Activated CD4-positive, alpha-beta T cell treated with anti-CD3 and anti-CD28 coated beads for 36 hours (primary cell): Measurements from ENCODE around the gene XRCC1. TPM values are rescaled to one million over a fixed set of nuclear protein-coding genes. Genes with fewer than 3 reads are reported as not detected.

Experiments
- ATAC-seq: fragments of 200-7000 bp; cut with Tn5 transposase; one replicate; pipeline ENCODE4 v1.10.0; 2021; ENCODE audit warnings: mild to moderate bottlenecking, moderate library complexity
- CTCF ChIA-PET: fragments of 350-600 bp; sonication (Branson Sonifier 250); formaldehyde crosslinking; loops from one replicate; lab custom pipeline; 2021; ENCODE audit warnings: antibody characterized with exemption; lab: Charles Lee
- POLR2A ChIA-PET: fragments of 350-600 bp; sonication (Branson Sonifier 250); formaldehyde crosslinking; loops from one replicate; lab custom pipeline; 2021; ENCODE audit warnings: antibody characterized with exemption, inconsistent platforms; lab: Charles Lee
- DNase-seq: peaks from one replicate; pipeline ENCODE4 v3.0.0-alpha.2; 2020
- H3K27ac Mint-ChIP-seq: one replicate; pipeline ENCODE4 v1.8.0; 2021; ENCODE audit warnings: mixed read lengths
- H3K27me3 Mint-ChIP-seq: one replicate; pipeline ENCODE4 v1.8.0; 2021; ENCODE audit warnings: mixed read lengths
- H3K36me3 Mint-ChIP-seq: one replicate; pipeline ENCODE4 v1.8.0; 2021; ENCODE audit warnings: low read depth, mixed read lengths
- H3K4me1 Mint-ChIP-seq: one replicate; pipeline ENCODE4 v1.8.0; 2021; ENCODE audit warnings: mixed read lengths
- H3K4me3 Mint-ChIP-seq: one replicate; pipeline ENCODE4 v1.8.0; 2021; ENCODE audit warnings: mild to moderate bottlenecking, moderate library complexity, mixed read lengths
- H3K9me3 Mint-ChIP-seq: one replicate; pipeline ENCODE4 v1.8.0; 2021; ENCODE audit warnings: low read depth, mixed read lengths
- intact Hi-C, 2 experiments: fragments of 100-400 bp; cut with DNase I in 1 of 2; cut with micrococcal nuclease in 1 of 2; formaldehyde crosslinking; loops; one replicate each; pipeline versions ENCODE4 v1.14.2 to v1.15.1; 2022 to 2024; cut with DNase I, micrococcal nuclease
- total RNA-seq, 2 experiments: library from RNA; stranded (reverse); gene quantifications; one replicate each; pipeline ENCODE4 v1.2.3, GENCODE V29; 2021

XRCC1 gene
- total RNA-seq = 10 to 100 TPM; 31.6 to 40.0 TPM

- DNase-seq = peak; percentile 99
- intact Hi-C loops = loop anchor here (1.0 to 2.0 kb wide), 9 partner anchors 13 to 179 kb away; partner anchors contain the start of genes IRGQ (in 2 of the 2), ZNF428 (in 2 of the 2), ZNF576 (in 2 of the 2) and PHLDB3 (in 1 of the 2)
- H3K27ac Mint-ChIP-seq = peak within 1 kb of the TSS; percentile 94
- POLR2A ChIA-PET = interaction anchor here (0.6 to 1.8 kb wide), 4 partner anchors 21 to 85 kb away, joined by 3 to 9 read pairs (median 5); partner anchors contain the start of genes IRGQ and ZNF576
- H3K9me3 Mint-ChIP-seq = no peaks in the 10 kb centered on the region
- CTCF ChIA-PET = interaction anchor here (0.7 to 3.5 kb wide), 7 partner anchors 19 to 128 kb away, joined by 3 to 33 read pairs (median 5); partner anchors contain the start of genes IRGQ and ZNF576
- peak within 1 kb of the TSS; percentile 87 for H3K4me3 Mint-ChIP-seq
- H3K4me1 Mint-ChIP-seq = peaks cover 41% of the 10 kb centered on the region
- no peaks in the 10 kb centered on the region for H3K27me3 Mint-ChIP-seq
- ATAC-seq = peak; percentile 99
- H3K36me3 Mint-ChIP-seq = peaks cover 2% of the 10 kb centered on the region
Observed at GRCh38 chr19:43575156-43575950, at the start of gene XRCC1, which contains the start of gene PINLYP. Gene XRCC1, minus strand, starts transcription at chr19:43575527. Its CDS starts 69 bp downstream, at chr19:43575458. Gene PINLYP, plus strand, starts transcription at chr19:43575801. Its CDS starts 1,391 bp downstream, at chr19:43577192.

GRCh38 chr19:43624933-43625332, 49.6 kb upstream of the XRCC1 start:
- intact Hi-C loops = loop anchor here (1.0 to 2.0 kb wide), 3 partner anchors 14 to 43 kb away; partner anchors contain the start of gene CADM4 (in 2 of the 2)
- Mint-ChIP-seq H3K4me1 (peaks cover 23% of the 10 kb centered on the region), H3K9me3 (no peaks in the 10 kb centered on the region), H3K36me3 (no peaks in the 10 kb centered on the region), H3K27ac (no peak overlapping the region), H3K4me3 (no peak overlapping the region), H3K27me3 (peaks cover 6% of the 10 kb centered on the region)
- peak; percentile 96 for DNase-seq
- ChIA-PET POLR2A (no interaction called here), CTCF (interaction anchor here (0.8 kb wide), 1 partner anchor 13 kb away, joined by 5 read pairs; no protein-coding TSS in a partner anchor)
- peak; percentile 90 for ATAC-seq

- Mint-ChIP-seq H3K4me3 (no peak overlapping the region), H3K36me3 (no peaks in the 10 kb centered on the region), H3K27ac (no peak overlapping the region), H3K9me3 (no peaks in the 10 kb centered on the region), H3K27me3 (peaks cover 6% of the 10 kb centered on the region), H3K4me1 (peaks cover 24% of the 10 kb centered on the region)
- ChIA-PET CTCF (interaction anchor here (0.6 to 0.9 kb wide), 3 partner anchors 69 to 105 kb away, joined by 3 to 4 read pairs (median 3); no protein-coding TSS in a partner anchor), POLR2A (no interaction called here)
- peak; percentile 56 for DNase-seq
- no peak for ATAC-seq
- intact Hi-C loops = loop anchor here (1.0 to 2.0 kb wide), 2 partner anchors 15 kb away; partner anchors contain the start of gene CADM4 (in 2 of the 2)
Observed at GRCh38 chr19:43623889-43624670, 48.8 kb upstream of the XRCC1 start.

GRCh38 chr19:43622956-43623355, 47.6 kb upstream of the XRCC1 start:
- CTCF ChIA-PET = no interaction called here
- intact Hi-C loops = no loop called here
- H3K4me3 Mint-ChIP-seq = no peak overlapping the region

GRCh38 chr19:43622070-43622469, 46.7 kb upstream of the XRCC1 start:
- no peaks in the 10 kb centered on the region for H3K9me3 Mint-ChIP-seq
- H3K27ac Mint-ChIP-seq = no peak overlapping the region

More at GRCh38 chr19:43622956-43623355, 47.6 kb upstream of the XRCC1 start:
- no peak overlapping the region for H3K27ac Mint-ChIP-seq
- H3K9me3 Mint-ChIP-seq = no peaks in the 10 kb centered on the region
- ATAC-seq (no peak), DNase-seq (no peak)
- no peaks in the 10 kb centered on the region for H3K36me3 Mint-ChIP-seq
- POLR2A ChIA-PET = no interaction called here
- peaks cover 6% of the 10 kb centered on the region for H3K27me3 Mint-ChIP-seq
- H3K4me1 Mint-ChIP-seq = peaks cover 24% of the 10 kb centered on the region

GRCh38 chr19:43620061-43621001, 45.0 kb upstream of the XRCC1 start:
- Mint-ChIP-seq H3K27ac (peak overlapping the region; percentile 99), H3K36me3 (no peaks in the 10 kb centered on the region), H3K4me3 (peak overlapping the region; percentile 94), H3K27me3 (no peaks in the 10 kb centered on the region), H3K9me3 (no peaks in the 10 kb centered on the region), H3K4me1 (peaks cover 24% of the 10 kb centered on the region)
- DNase-seq (no peak), ATAC-seq (no peak)
- intact Hi-C loops = loop anchor here in 1 of 2 experiments (1.0 kb wide), 1 partner anchor 19 kb away; the partner anchor contains the start of gene CADM4
- ChIA-PET CTCF (interaction anchor here (0.7 kb wide), 1 partner anchor 188 kb away, joined by 3 read pairs; no protein-coding TSS in a partner anchor), POLR2A (no interaction called here)

More at GRCh38 chr19:43622070-43622469, 46.7 kb upstream of the XRCC1 start:
- H3K36me3 Mint-ChIP-seq = no peaks in the 10 kb centered on the region
- CTCF ChIA-PET = interaction anchor here (0.8 kb wide), 1 partner anchor 27 kb away, joined by 5 read pairs; no protein-coding TSS in a partner anchor
- H3K27me3 Mint-ChIP-seq = peaks cover 6% of the 10 kb centered on the region
- ATAC-seq (no peak), DNase-seq (no peak)
- POLR2A ChIA-PET = no interaction called here
- H3K4me1 Mint-ChIP-seq = peaks cover 24% of the 10 kb centered on the region
- intact Hi-C loops = no loop called here
- H3K4me3 Mint-ChIP-seq = no peak overlapping the region

- intact Hi-C loops = loop anchor here (1.0 to 2.0 kb wide), 9 partner anchors 20 to 156 kb away; partner anchors contain the start of genes IRGQ (in 2 of the 2), PINLYP (in 2 of the 2), XRCC1 (in 2 of the 2) and ZNF576 (in 2 of the 2)
- H3K4me3 Mint-ChIP-seq = peak within 1 kb of the TSS; percentile 94
- POLR2A ChIA-PET = no interaction called here
- peak; percentile 94 for DNase-seq
- H3K4me1 Mint-ChIP-seq = peaks cover 17% of the 10 kb centered on the region
- ATAC-seq = peak; percentile 92
- H3K36me3 Mint-ChIP-seq = no peaks in the 10 kb centered on the region
- no peaks in the 10 kb centered on the region for H3K9me3 Mint-ChIP-seq
- no peaks in the 10 kb centered on the region for H3K27me3 Mint-ChIP-seq
- H3K27ac Mint-ChIP-seq = peak within 1 kb of the TSS; percentile 99
- CTCF ChIA-PET = no interaction called here
Observed at GRCh38 chr19:43619262-43620060, 44.1 kb upstream of the XRCC1 start, which contains the start of gene ZNF428. Gene ZNF428, minus strand, starts transcription at chr19:43619629. Its CDS starts 5,325 bp downstream, at chr19:43614304.

- intact Hi-C loops = loop anchor here (1.0 to 2.0 kb wide), 8 partner anchors 23 to 156 kb away; partner anchors contain the start of genes IRGQ (in 2 of the 2), PINLYP (in 2 of the 2), XRCC1 (in 2 of the 2) and ZNF576 (in 2 of the 2)
- H3K4me1 Mint-ChIP-seq = peaks cover 11% of the 10 kb centered on the region
- peak; percentile 79 for DNase-seq
- H3K9me3 Mint-ChIP-seq = no peaks in the 10 kb centered on the region
- H3K4me3 Mint-ChIP-seq = peak overlapping the region; percentile 94
- no peaks in the 10 kb centered on the region for H3K36me3 Mint-ChIP-seq
- peak overlapping the region; percentile 99 for H3K27ac Mint-ChIP-seq
- ChIA-PET POLR2A (interaction anchor here (0.7 kb wide), 1 partner anchor 114 kb away, joined by 3 read pairs; no protein-coding TSS in a partner anchor), CTCF (no interaction called here)
- ATAC-seq = peak; percentile 68
- H3K27me3 Mint-ChIP-seq = no peaks in the 10 kb centered on the region
Observed at GRCh38 chr19:43618921-43619261, 43.6 kb upstream of the XRCC1 start.

- H3K27me3 Mint-ChIP-seq = no peaks in the 10 kb centered on the region
- no peak for ATAC-seq
- peaks cover 2% of the 10 kb centered on the region for H3K36me3 Mint-ChIP-seq
- no peak overlapping the region for H3K4me3 Mint-ChIP-seq
- intact Hi-C loops = no loop called here
- no peaks in the 10 kb centered on the region for H3K9me3 Mint-ChIP-seq
- ChIA-PET POLR2A (no interaction called here), CTCF (interaction anchor here (1.1 kb wide), 1 partner anchor 61 kb away, joined by 4 read pairs; no protein-coding TSS in a partner anchor)
- DNase-seq = no peak
- H3K27ac Mint-ChIP-seq = no peak overlapping the region
- peaks cover 10% of the 10 kb centered on the region for H3K4me1 Mint-ChIP-seq
Observed at GRCh38 chr19:43616954-43617353, 41.6 kb upstream of the XRCC1 start.
